NCI-H1105 treated with DMSO at 0.1 percent for 48 hours (cell line): Measurements from ENCODE around the gene PTPN6.

Source experiments
- DNase-seq: peaks from one replicate; lab custom pipeline; 2025; lab: John Stamatoyannopoulos, UW

PTPN6 gene

DNA sequence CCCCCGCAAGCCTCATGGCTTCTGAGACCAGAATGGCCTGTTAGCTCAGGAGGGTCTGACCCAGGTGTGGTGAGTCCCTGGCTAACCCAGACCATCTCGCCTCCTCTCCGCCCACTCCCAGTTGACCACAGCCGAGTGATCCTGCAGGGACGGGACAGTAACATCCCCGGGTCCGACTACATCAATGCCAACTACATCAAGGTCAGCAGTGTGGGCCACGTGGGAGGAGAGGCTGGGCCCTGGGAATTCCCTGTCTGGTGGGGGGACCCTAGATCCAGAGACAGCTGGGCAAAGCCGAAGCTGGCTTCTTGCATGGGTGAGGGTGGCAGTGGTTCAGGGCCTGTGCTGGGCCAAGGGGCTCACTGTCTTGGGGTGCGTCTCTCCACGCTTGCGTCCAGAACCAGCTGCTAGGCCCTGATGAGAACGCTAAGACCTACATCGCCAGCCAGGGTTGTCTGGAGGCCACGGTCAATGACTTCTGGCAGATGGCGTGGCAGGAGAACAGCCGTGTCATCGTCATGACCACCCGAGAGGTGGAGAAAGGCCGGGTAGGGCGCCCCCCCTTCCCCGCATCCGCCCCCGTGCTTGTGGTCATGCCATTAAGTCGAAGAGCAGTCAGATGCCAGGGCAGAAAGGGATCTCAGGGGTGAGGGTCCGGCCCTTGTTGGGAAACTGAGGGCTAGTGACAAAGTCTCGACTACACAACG is 5.0 kb downstream of the PTPN6 start:
- DNase-seq, result no peak

DNA sequence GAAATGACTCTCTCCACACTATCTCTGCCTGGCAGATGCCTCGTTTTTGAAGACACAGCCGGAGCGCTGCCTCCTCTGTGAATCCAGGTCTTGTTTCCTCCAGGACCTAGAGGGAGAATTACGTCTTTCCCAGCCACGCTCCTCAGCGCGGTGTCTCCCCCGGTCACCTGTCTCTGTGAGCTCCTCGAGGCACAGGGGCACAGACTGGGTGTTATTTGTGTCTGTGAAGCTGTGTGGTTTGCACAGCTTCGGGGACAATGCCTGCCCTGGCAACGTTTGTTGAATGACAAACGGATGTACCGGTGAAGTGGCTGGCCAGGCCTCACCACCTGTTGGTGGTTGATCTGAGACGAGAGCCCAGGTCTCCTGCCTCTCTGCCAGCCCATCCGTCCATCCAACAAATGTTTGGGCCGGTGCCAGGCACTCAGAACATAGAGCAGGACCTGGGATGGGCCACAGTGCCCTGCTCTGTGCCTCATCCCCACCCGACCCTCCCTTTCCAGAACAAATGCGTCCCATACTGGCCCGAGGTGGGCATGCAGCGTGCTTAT is 6.1 kb downstream of the PTPN6 start:
- DNase-seq, result no peak

DNA sequence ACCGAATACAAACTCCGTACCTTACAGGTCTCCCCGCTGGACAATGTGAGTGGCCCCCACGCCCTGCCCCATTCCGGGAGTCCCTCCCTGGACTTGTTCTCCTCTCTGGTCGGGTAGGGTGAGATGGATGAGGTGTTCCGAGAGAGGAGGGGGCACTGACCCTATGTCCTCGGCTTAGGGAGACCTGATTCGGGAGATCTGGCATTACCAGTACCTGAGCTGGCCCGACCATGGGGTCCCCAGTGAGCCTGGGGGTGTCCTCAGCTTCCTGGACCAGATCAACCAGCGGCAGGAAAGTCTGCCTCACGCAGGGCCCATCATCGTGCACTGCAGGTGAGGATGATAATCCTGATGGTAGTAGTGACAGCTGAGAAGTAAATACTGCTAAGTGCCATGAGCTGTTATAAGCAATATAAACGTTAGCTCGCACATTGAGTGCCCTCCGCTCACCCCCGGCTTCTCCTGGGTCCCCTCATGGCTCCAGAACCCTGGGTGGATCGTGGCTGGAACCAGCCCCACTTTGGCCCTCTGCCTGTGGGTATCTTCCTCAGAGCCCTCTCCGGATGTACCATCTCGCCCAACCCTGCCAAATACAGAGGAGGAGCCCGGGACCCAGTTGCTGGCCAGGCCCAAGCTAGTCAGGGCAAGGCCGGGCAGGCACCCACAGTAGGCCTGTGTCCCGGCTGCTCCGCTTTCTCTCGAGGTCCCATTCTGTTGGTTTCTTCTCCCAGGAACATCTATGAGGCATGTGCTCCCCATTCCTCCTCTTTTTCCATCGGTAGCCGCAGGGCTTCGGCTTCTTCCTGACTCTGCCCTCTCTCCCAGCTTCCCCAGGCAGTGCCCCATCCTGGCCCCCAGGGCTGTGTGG is 6.8 kb downstream of the PTPN6 start:
- DNase-seq, result no peak

DNA sequence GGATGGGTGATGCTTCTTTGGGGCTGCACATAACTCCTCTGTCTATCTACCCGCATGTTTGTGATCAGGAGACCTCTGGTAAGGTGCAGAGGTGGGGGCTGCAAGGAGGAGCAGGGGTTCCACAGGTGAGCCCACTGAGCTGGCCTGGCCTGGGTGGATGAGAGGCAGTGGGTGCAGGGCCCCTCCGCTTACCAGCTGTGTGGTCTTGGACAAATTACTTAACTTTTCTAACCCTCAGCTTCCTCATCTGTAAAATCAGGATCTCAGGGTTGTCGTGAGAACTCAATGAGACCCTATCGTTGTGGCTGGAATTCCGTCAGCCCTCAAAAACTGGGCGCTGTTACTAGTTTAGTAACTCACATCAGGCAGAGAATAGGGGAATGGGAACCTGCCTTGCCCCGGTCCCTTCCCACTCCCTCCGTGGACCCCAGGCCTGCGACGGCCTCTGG is 7.5 kb downstream of the PTPN6 start:
- no peak for DNase-seq

DNA sequence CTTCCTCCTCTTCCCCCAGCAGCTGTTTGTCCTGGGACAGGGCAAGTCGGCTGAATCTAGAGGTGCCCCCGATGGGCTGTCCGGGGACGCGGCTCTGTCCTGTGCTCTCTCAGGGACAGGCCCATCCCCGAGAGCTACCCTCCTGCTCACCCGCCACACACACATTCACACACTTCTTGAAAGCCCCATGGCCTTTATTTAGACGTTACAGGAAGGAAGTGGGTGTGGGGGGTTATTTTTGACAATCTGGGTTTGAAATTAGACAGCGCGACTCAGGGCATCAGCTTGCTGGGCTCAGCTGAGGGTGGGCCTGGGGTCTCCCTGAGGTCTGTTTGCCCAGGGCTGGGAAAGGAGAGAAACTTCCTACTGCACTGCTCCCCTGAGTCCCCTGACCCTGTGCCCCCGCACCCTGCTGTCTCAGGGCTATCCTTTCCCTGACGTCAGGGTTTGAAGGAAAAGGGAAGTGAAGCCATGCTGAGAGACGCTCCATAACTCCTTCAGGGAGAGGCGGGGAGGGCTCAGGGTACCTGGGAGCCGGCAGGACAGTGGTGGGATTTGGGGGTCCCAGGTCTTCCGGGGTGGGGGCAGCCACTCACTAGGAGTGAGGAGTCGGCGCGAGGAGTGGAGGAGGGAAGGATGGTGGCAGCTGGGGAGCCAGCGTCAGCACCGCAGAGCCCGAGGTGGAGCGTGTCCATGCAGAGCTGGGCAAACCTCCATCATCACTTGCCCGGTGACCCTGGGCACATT is 8.1 kb downstream of the PTPN6 start:
- no peak for DNase-seq

DNA sequence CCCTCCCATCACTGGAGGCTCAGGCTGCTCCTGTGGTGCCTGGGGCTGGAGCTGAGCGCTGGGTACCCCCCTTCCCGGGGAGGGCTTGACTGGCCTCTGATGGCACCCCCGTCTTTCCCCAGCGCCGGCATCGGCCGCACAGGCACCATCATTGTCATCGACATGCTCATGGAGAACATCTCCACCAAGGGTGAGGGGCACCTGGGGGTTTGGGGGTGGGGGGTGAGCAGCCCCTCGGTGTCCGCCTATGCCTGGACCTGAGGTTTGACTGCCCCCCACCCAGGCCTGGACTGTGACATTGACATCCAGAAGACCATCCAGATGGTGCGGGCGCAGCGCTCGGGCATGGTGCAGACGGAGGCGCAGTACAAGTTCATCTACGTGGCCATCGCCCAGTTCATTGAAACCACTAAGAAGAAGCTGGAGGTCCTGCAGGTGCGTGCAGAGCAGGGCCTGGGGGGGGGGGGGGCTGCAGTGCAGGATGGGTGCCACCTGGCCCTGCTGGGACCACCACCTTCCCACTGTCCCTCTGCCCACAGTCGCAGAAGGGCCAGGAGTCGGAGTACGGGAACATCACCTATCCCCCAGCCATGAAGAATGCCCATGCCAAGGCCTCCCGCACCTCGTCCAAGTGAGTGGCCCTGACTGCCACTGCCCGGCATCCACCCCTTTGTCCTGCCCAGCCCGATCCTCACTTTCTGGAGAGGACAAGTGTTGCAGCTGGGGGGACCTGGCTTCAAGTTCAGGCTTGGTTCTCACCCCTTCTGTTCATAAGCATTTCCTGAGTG is 8.8 kb downstream of the PTPN6 start:
- no peak for DNase-seq

DNA sequence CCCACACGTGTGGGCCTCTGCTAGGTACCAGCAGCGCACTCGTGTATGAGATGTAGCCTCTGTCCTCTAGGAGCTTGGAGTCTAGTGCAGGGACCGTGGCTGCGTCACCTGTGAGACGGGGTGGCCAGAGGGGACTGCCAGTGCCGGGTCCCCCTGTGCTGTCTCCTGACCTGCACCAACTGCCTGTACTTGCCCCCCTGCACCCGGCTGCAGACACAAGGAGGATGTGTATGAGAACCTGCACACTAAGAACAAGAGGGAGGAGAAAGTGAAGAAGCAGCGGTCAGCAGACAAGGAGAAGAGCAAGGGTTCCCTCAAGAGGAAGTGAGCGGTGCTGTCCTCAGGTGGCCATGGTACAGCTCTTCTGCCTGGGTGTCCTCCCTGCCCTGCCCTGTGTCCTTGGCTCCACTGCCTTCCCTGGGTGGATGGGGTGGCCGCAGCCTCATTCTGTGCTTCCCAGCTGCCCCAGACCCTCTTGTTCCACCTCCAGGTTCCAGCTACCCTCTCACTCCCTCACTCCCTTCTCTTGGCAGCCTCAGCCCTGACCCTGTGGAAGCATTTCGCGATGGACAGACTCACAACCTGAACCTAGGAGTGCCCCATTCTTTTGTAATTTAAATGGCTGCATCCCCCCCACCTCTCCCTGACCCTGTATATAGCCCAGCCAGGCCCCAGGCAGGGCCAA is 9.6 kb downstream of the PTPN6 start:
- DNase-seq, result no peak

DNA sequence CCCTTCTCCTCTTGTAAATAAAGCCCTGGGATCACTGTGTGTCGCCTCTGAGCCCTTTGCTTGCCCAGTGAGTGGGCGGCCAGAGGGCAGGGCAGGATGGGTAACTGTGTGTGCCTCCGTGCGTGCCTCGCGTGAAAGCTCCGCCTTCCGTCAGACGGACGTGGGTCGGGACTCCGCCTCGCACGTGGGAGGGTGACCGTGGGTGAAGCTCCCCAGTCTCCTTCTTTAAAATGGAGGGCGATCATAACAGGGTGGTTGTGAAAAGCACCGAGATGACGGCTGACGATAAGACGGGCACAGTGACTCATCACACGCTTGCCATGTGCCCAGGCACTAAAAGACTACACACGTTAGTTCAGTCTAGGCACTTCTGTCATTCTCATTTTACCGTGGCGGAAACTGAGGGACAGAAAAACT is 10.1 kb downstream of the PTPN6 start:
- no peak for DNase-seq

DNA sequence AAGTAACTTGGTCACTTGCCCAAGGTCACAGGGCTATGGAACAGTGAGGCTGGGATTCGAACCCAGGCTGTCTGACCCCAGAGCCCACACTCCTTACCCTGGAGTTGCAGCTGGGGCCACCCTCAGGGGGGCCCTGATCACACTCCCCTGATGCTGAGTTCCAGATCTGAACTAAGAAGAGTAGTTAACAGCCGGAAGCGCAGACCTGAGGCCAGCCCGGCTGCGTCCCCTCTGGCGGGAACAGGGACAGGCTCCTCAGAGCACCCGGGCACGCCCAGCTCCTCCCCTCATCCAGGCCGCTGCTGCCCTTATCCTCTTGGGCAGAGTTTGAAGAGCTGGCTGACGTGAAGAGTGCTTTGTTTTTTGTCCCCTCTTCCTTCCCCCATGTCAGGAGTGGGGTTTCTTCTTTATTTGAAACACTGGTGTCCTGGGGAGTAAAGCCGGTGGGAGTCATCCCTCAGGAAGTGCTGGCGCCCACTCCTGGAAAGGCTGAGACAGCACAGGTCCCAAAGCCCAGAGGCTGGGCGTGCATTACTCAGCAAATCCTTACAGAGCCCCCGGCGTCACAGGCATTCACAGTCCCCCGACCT is 10.6 kb downstream of the PTPN6 start:
- DNase-seq, result peak; percentile 89

DNA sequence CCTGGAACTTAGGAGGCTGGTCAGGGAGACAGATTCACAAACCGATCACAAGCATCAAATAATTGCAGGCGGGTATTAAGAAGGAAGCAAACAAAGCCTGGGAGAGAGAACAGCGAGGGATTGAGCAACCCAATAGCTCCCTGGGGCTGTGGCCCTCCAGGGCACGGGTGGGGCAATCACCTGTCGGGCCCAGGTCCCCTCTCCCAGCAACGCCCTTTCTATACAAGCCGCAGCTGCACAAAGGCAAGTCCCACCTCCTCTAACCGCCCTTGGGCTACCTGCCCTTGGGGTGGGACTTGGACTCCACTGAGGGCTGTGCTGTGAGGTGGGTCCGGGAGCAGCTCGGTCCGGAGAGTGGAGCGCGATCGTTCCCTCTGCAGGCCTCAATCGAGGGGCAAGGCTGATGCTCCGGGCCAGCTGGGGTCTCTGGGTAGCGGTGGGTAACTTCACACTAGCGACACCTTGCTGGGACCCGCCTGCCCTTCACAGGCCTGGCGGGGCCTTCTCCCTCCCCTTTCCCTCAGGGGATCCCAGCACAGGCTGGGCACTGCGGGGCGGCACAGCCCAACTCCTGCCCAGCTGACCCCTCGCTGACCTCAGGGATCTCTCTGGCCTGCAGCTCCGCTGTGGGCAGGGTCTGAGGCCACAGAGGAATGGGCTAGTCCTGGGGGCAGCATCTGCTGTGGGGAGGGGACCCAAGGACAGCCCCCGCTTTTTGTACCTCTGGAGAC is 11.3 kb downstream of the PTPN6 start:
- peak; percentile 89 for DNase-seq

DNA sequence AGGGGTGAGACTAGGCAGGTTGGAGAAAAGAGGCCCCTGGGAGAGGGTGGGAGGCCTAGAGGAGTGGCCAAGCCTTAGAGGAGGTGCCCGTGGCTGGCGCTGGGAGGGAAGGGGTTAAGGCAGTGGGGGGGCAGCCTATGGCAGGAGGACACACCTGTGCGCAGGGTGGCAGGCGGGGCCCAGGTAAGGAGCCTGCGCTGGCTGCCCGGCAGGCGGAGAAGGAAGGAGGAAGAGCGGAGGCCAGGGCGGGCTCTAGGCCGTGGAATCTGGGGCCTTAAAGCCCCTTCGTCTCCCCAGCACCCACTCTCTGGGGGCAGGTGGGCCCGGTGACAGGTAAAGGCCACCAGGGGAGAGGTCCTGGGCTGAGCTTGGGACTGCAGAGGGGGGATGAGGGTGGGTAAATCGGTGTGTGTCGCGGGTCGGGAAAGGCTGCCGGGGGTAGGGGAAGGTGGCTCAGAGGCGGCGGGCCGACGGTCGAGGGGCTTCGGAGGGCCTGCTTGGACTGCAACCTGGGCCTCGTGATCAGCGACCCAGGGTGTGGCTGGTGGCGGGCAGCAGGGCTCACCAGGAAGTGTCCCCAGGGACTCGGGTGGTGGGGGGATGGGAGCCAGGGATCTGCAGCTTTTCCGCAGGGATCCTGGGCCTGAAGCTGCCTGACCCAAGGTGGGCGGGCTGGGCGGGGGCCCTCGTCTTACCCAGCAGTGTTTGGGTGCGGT is 12.0 kb downstream of the PTPN6 start:
- peak; percentile 90 for DNase-seq

DNA sequence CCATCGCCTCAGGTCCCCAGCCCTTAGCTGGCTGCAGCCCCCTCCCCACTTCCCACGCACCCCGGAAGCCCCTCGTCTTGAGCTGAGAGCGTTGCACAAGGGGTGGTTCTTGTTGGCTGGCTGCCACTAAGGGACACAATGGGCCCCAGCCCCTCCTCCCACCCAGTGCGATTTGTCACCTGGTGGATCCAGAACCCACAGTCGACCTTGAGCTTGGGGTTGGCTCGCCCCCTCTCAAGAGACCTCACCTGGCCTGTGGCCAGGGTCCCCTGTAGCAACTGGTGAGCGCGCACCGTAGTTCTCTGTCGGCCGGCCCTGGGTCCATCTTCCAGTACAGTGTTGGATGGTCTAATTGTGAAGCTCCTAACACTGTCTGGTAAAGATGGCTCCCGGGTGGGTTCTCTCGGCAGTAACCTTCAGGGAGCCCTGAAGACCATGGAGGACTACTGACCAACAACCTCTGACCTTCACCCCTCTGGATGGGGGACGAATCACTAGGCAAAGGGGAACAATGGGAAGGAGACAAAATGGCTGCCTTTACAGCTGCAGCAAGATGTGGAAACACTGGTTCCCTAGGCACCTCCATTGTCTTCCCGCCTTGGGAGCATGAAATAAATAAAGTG is 12.7 kb downstream of the PTPN6 start:
- peak; percentile 74 for DNase-seq

DNA sequence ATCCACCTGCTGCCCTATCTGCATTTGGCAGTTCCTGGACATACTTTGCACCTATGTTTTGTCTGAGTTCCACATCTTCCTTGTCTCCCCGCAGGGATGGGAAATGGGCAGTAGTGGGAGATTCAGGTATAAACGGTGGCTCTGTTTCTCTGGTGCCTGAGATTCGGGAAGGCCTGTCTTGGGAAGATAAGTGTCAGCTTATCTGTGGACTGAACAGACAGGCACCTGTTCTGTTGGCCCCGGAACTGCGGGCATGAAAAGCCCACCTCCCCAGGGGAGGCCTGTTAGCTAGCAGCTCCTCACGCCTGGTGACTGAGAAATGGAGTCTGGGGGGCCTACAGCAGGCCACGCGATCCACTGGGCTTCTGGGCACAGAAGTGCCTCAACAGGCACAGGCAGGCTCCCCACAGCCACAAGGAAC is 13.5 kb downstream of the PTPN6 start:
- DNase-seq, result peak; percentile 36

DNA sequence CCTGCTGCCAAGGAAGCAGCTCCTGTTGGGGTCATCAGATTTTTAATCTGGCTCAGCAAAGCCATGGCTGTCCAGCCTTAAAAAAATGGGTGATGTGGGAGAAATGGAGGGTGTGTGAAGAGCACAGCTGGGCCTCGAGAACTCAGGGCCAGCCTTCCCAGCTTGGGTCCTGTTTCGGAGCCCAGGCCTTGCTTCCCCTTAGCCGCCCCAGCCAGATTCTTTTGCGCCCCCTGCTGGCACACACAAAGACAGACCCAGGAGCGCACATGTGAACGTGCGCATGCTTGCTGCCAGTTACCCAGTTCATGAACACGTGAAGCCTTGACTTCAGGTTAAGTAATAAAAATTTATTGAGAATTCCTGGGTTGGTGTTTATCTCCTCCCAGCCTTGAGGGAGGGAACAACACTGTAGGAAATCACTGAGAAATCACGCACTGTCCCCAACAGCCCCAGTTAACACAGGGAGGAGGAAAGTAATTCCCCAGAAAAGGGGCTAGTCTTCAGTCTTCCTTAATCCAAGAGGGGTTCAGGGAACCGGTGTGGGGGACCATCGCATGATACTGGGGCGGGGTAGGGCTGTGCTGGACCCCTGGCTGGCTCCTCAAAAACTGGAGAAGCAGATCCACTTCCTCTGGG is 14.0 kb downstream of the PTPN6 start:
- DNase-seq, result peak; percentile 87

DNA sequence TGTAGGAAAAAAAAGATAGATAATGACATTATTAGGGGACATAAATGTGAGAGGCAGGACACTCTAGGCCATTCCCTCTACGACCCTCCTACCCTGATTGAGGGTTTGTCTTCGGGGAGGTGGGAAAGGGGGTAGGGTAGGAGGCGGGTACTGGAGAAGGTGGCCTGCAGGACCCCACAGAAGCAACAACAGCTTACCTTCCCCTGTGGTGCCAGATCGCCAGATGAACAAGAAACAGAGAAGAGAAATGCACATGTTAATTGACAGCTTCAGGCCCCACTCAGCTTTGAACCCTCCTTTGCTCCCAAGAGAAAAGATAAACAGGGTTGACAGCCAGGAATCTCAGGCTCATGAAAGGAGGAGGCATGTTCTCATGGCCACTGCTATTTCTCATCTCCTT is 14.6 kb downstream of the PTPN6 start:
- DNase-seq, result no peak

DNA sequence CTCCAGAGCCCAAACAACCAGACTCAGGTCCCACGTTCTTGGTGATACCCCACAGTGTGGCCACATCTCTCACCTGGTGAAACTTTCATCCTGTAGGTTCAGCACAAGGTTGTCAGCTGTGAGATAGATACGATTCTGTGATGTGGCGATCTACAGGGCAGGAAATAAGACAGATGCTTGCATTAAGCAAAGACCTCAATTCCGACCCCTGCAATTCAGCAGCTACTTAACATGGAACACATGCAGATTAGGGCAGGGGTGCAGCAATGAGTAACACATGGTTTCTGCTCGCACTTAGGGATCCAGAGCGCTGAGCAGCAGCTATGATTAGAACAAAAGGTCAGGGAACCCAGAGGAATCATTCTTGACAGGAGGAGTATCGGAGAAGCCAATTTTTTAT is 15.2 kb downstream of the PTPN6 start:
- no peak for DNase-seq

DNA sequence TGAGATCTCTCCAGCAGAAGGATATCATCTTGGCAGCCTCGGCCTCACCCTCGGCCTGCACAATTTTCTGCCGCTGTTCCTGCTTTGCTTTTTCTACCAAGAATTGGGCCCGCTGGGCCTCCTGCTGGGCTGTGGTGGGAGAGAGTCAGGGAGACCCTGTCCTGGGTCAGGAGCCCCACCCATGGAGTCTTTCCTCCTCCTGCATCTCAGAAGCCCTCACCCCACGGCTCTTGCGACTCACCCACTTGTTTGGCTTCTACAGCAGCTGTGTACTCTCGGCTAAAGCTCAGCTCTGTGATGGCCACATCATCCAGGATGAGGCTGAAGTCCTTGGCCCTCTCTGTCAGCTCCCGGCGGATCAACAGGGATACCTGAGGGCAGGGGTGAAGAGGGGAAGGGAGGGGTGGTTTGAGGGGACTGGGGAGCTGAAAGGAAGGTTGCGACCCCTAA is 16.5 kb downstream of the PTPN6 start:
- no peak for DNase-seq

DNA sequence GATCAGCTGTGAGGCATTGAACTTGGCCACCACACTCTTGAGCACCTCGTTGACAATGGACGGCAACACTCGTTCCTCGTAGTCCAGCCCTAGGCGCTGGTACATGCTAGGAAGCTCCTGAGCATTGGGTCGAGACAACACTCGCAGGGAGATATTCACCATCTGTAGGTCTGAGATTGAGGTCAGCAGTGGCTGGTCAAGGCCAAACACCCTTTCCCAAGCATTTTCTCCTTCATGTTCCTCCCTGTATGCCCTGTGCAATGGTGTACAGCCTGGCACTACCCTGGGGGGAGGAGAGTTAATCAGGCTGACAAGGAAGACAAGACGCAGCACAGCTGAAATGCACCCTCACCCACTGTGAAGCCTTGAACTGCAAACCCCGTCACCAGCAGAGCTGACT is 17.3 kb downstream of the PTPN6 start:
- no peak for DNase-seq
